GM12801 (cell line): ENCODE results near the gene PPM1E.
A peak's percentile ranks its signal among the peaks of the same experiment; 100 is the strongest.

ENCODE experiments used
- CTCF ChIP-seq: IDR thresholded peaks from one replicate; pipeline ENCODE4 v1.5.1; 2011; ENCODE audit warnings: control low read depth; ENCODE audit not compliant: insufficient read length; ENCODE audit errors: extremely low read depth

PPM1E gene

GRCh38 chr17:59001158-59001814 is 245.6 kb downstream of the PPM1E start:
- no peak for TF ChIP-seq CTCF

DNA sequence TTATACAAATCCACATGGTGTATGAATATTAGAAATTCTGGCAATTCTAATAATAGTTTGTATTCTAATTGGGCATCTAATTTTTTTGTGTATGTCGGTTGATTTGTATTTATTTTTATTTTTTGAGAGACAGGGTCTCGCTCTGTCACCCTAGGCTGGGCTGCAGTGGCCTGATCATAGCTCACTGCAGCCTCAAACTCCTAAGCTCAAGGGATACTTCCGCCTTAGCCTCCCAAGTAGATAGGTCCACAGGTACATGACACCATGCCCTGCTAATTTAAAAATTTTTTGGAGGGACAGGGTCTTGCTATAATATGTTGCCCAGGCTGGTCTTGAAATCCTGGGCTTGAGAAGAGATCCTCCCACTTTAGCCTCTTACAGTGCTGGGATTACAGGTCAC is 246.5 kb downstream of the PPM1E start:
- TF ChIP-seq CTCF: no peak

- no peak for TF ChIP-seq CTCF
Measured at GRCh38 chr17:59002848-59003247, 247.2 kb downstream of the PPM1E start.

GRCh38 chr17:59003860-59004259 is 248.2 kb downstream of the PPM1E start:
- TF ChIP-seq CTCF: no peak

DNA sequence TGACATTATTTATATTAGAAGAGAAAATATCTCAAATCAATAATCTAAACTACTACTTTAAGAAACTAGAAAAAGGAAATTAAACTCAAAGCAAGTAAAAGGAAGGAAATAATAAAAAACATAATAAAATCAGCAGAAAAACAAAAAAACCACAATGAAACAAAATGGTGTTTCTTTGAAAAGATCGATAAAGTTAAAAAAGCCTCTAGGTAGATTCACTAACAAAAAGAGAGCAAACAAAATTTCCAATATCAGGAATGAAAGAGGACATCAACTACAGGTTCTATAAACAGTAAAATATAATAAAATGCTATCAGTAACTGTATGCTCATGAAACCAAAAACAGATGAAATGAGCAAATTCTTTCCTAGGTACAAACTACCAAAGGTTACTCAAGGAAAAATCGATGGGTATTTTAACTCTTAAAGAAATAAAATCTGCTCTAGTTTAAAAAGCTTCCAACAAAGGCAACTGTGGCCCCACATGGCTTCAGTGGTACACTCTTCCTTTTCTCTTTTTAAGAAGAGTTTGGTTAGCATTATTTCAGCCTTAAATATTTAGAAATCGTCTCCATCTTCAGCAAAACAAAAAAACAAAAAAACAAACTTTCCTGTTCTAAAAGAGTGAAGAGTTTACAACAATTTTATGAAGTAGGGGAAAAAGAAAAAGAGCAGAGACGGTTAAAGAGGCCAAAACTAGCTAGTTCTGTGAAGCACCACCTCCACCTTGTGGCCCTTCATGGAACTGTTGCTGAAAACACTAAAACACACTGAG is 248.9 kb downstream of the PPM1E start:
- TF ChIP-seq CTCF: peak; percentile 8

DNA sequence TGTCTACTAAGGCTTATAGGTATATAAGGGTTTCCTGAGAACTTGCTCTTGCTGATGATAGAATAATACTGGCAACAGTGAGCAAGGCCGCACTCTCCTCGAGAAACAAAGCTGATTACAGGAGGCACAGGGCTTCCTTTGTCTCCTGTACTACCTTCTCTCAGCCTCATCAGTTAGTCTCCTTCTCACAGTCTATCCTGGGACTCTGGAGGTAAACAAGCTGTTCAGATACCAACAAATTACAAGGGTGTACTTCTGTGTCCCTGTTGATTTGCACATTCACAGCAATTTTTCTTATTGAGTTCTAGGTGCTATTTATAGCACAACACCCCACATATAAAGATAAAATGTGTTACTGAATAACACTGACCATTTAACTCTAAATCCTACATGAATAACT is 252.3 kb downstream of the PPM1E start:
- no peak for TF ChIP-seq CTCF

GRCh38 chr17:59008737-59009136 is 253.1 kb downstream of the PPM1E start:
- no peak for TF ChIP-seq CTCF
